Neural cell (in vitro differentiated cells): Measurements from ENCODE around the gene DUS1L. TPM values are rescaled to one million over a fixed set of nuclear protein-coding genes. Genes with fewer than 3 reads are reported as not detected.

Experiments used
- H2AFZ ChIP-seq: fragments of 200-600, 300-800 bp; sonication (generic), shearing (Covaris generic); 2 replicates; pipeline ENCODE4 v1.6.0; 2014; ENCODE audit warnings: low read depth, mild to moderate bottlenecking, antibody characterized with exemption, low read length, moderate library complexity
- H3F3A ChIP-seq: fragments of 200-600 bp; shearing (Covaris generic); 2 replicates; pipeline ENCODE4 v1.6.1; 2016; ENCODE audit warnings: mild to moderate bottlenecking, moderate library complexity, mixed read lengths, antibody characterized with exemption, low read length; ENCODE audit not compliant: insufficient read depth, poor library complexity, severe bottlenecking
- H3K27ac ChIP-seq: fragments of 200-600, 300-800 bp; sonication (generic), shearing (Covaris generic); 2 replicates; pipeline ENCODE4 v1.5.1; 2014; ENCODE audit warnings: mild to moderate bottlenecking, low read length, moderate library complexity
- H3K27me3 ChIP-seq: fragments of 300-800, 200-600 bp; sonication (generic), shearing (Covaris generic); 2 replicates; pipeline ENCODE4 v1.6.0; 2014; ENCODE audit warnings: mild to moderate bottlenecking, low read depth, low read length, moderate library complexity; ENCODE audit not compliant: insufficient read depth
- H3K36me3 ChIP-seq: fragments of 300-800, 200-600 bp; sonication (generic), shearing (Covaris generic); 2 replicates; pipeline ENCODE4 v1.5.1; 2014; ENCODE audit warnings: mild to moderate bottlenecking, antibody characterized with exemption, low read length, moderate library complexity; ENCODE audit not compliant: insufficient read depth
- H3K4me2 ChIP-seq: fragments of 300-800, 200-600 bp; sonication (generic), shearing (Covaris generic); 2 replicates; pipeline ENCODE4 v1.6.0; 2014; ENCODE audit warnings: mild to moderate bottlenecking, low read length
- H3K4me3 ChIP-seq: fragments of 300-800, 200-600 bp; sonication (generic), shearing (Covaris generic); 2 replicates; pipeline ENCODE4 v1.5.1; 2014; ENCODE audit warnings: mild to moderate bottlenecking, low read length, moderate library complexity
- H3K79me2 ChIP-seq: fragments of 200-600 bp; shearing (Covaris generic); replicated peaks from 2 replicates; pipeline ENCODE4 v1.6.0; 2014; ENCODE audit warnings: mild to moderate bottlenecking, low read length, moderate library complexity; ENCODE audit not compliant: insufficient read depth
- H3K9ac ChIP-seq: fragments of 300-800, 200-600 bp; sonication (generic), shearing (Covaris generic); 2 replicates; pipeline ENCODE4 v1.6.1; 2016; ENCODE audit warnings: mild to moderate bottlenecking, low read length, mixed read lengths
- H3K9me2 ChIP-seq: fragments of 200-600 bp; shearing (Covaris generic); 2 replicates; pipeline ENCODE4 v1.6.1; 2016; ENCODE audit warnings: mild to moderate bottlenecking, low read length, mixed read lengths; ENCODE audit not compliant: insufficient read depth
- H3K9me3 ChIP-seq: fragments of 200-600, 300-800 bp; sonication (generic), shearing (Covaris generic); 2 replicates; pipeline ENCODE4 v1.6.1; 2016; ENCODE audit warnings: mild to moderate bottlenecking, mixed run types, low read length, moderate library complexity, mixed read lengths
- H4K20me1 ChIP-seq: fragments of 200-600 bp; shearing (Covaris generic); 2 replicates; pipeline ENCODE4 v1.6.1; 2016; ENCODE audit warnings: mild to moderate bottlenecking, mixed run types; ENCODE audit not compliant: insufficient read depth
- CTCF ChIP-seq: fragments of 450-650 bp; IDR thresholded peaks from 2 replicates; pipeline ENCODE4 v1.5.1; 2014; ENCODE audit warnings: antibody characterized with exemption, mild to moderate bottlenecking, moderate library complexity; ENCODE audit not compliant: poor library complexity, severe bottlenecking
- EP300 ChIP-seq: fragments of 450-650 bp; conservative IDR thresholded peaks from 2 replicates; pipeline ENCODE4 v1.6.1; 2014; ENCODE audit warnings: antibody characterized with exemption, mild to moderate bottlenecking, moderate library complexity; ENCODE audit not compliant: poor library complexity, severe bottlenecking
- EZH2 ChIP-seq: fragments of 200-600, 300-800 bp; shearing (Covaris generic), sonication (generic); IDR thresholded peaks from 2 replicates; pipeline ENCODE4 v1.6.1; 2014; ENCODE audit warnings: antibody characterized with exemption, low read length, borderline replicate concordance, mild to moderate bottlenecking; ENCODE audit not compliant: insufficient read depth, poor library complexity, severe bottlenecking
- MXI1 ChIP-seq: fragments of 450-650 bp; conservative IDR thresholded peaks from 2 replicates; pipeline ENCODE4 v1.6.1; 2014; ENCODE audit warnings: antibody characterized with exemption, mild to moderate bottlenecking; ENCODE audit not compliant: poor library complexity, severe bottlenecking
- POLR2AphosphoS5 ChIP-seq: IDR thresholded peaks from 2 replicates; pipeline ENCODE4 v1.6.1; 2012
- RAD21 ChIP-seq: fragments of 450-650 bp; conservative IDR thresholded peaks from 2 replicates; pipeline ENCODE4 v1.6.1; 2014; ENCODE audit warnings: antibody characterized with exemption, mild to moderate bottlenecking, moderate library complexity
- REST ChIP-seq: IDR thresholded peaks from 2 replicates; pipeline ENCODE4 v1.6.1; 2012; ENCODE audit warnings: borderline replicate concordance
- SMC3 ChIP-seq: fragments of 450-650 bp; conservative IDR thresholded peaks from 2 replicates; pipeline ENCODE4 v1.6.1; 2014; ENCODE audit warnings: antibody characterized with exemption, mild to moderate bottlenecking, moderate library complexity; ENCODE audit not compliant: poor library complexity
- TAF1 ChIP-seq: IDR thresholded peaks from 2 replicates; pipeline ENCODE4 v1.6.1; 2012; ENCODE audit warnings: low read depth
- polyA plus RNA-seq: library from polyadenylated mRNA; depleted of rRNA; stranded (reverse); fragments of >200 nt; gene quantifications from 2 replicates; pipeline ENCODE4 v1.2.3, GENCODE V29; 2014

Gene DUS1L
- polyA plus RNA-seq, 1 donor from 2014 or later, result 100 TPM

- Histone ChIP-seq H3K27ac (no peak overlapping the region), H3K9me3 (no peaks in the 10 kb centered on the region), H3K4me2 (no peak overlapping the region), H3K9me2 (no peaks in the 10 kb centered on the region), H3F3A (no peaks in the 10 kb centered on the region), H3K9ac (no peak overlapping the region), H3K79me2 (no peaks in the 10 kb centered on the region), H4K20me1 (no peaks in the 10 kb centered on the region), H3K27me3 (no peaks in the 10 kb centered on the region), H3K4me3 (no peak overlapping the region), H3K36me3 (no peaks in the 10 kb centered on the region), H2AFZ (no peak overlapping the region)
- no peak for TF ChIP-seq CTCF
- TF ChIP-seq POLR2AphosphoS5, result no peak
- no peak for TF ChIP-seq RAD21
- TF ChIP-seq EZH2, result no peak
- TF ChIP-seq EP300, result no peak
- TF ChIP-seq TAF1, result no peak
- no peak for TF ChIP-seq MXI1
- TF ChIP-seq SMC3, result no peak
- no peak for TF ChIP-seq REST
Observed at GRCh38 chr17:82104797-82105416, 39.3 kb upstream of the DUS1L start.

GRCh38 chr17:82103553-82104451 lies 38.2 kb upstream of the DUS1L start:
- Histone ChIP-seq H3K79me2 (no peaks in the 10 kb centered on the region), H2AFZ (no peak overlapping the region), H3K9ac (no peak overlapping the region), H3K27me3 (no peaks in the 10 kb centered on the region), H3F3A (no peaks in the 10 kb centered on the region), H3K9me3 (no peaks in the 10 kb centered on the region), H4K20me1 (no peaks in the 10 kb centered on the region), H3K4me3 (no peak overlapping the region), H3K27ac (no peak overlapping the region), H3K36me3 (no peaks in the 10 kb centered on the region), H3K4me2 (no peak overlapping the region), H3K9me2 (no peaks in the 10 kb centered on the region)
- TF ChIP-seq MXI1 (no peak), REST (no peak), POLR2AphosphoS5 (no peak), EP300 (no peak), CTCF (no peak), SMC3 (no peak), RAD21 (no peak), TAF1 (no peak), EZH2 (no peak)
